ENCODE measurements around the gene FCN1.

The FCN1 gene

DNA sequence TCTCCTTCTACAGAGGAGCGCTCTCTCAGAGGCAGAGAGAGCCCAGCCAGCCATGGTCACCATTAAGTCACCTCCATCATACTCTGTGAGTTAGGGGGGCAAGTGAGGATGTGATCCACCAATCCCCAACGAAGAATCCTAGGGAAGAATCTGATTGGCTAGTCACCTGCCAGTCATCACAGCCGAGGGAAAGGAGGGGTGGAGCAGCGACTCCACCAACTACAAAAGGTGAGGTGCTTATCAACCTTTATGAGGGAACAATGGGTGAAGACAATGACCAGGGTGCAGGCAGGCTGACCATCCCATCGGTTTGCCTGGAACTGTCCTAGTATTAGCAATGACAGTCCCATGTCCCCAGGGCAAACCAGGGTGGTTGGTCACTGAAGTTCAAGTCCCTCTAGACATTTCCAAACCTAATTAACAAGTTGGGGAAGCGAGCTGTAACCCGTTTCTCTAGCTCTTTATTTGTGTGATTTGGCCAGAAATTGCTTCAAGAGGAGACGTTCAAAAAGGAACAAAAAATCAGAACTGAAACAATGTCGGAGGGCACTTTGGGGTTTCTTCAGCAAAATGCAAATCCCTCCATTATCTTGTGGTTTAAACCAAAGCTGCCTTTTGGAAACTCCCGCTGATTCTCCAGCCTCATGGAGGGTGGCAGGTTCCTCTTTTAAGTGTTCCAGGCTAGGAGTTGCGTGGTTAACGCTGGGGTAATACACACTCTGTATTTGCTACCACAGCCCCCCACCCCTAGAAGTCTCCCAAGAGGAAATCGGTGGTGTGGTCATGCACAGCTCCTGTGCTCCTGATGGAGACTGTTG lies 18.8 kb upstream of the FCN1 start:
- no peak for DNase-seq

DNA sequence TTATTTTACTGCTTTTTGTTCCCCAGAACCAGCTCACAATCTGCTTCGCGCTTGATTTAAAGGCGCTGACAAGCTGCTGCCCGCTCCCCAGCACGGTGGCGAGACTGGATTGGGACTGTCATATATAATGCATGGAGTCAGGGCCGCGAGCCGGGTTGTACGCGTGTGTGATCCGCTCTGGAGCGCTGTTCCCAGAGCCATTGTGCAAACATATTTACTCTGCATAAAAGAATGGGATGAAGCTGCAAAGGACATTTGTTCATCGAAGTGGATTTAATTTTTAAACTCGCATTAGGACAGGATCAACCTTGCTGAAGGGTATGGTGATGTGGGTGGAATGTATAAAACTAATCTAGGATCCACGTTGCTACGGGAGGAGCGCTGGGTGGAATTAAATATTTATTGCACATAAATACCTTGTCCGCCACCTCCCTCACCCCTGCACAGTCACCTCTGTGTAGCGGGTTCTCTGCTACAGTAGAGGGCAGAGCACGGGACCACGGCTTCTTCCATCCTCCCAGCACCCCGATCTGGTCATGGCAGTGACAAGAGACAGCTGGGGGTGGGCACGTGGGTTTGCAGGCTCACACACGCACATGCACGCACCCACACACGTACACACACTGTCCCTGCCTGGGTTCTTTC lies 18.1 kb upstream of the FCN1 start:
- no peak for DNase-seq

DNA sequence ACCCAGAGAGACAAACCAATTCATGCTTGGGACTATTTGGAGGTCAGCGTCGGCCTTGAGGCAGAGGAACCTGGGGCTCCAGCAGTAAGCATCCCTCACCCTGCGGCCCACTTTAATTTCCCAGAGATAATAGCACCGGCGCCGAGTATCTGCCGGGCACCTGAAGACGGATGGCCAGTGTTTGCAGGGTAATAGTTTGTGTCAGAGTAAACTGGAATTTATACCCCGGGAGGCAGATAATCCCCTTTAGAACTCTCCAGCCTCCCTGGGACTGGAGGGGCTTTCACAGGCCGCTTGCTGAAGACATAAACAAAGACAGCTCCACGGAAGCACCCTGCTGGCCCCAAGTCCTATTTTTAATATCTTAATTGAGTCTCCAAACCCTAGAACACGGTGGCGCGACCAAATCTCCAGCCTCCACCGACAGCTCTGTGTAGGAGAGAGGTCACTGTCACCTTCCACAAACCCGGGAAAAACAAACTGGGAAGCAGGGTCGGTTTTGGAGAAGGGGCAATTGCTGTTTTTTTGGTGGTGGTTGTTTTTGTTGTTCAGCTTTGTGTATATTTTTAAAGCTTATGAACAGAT lies 17.4 kb upstream of the FCN1 start:
- DNase-seq, result no peak

DNA sequence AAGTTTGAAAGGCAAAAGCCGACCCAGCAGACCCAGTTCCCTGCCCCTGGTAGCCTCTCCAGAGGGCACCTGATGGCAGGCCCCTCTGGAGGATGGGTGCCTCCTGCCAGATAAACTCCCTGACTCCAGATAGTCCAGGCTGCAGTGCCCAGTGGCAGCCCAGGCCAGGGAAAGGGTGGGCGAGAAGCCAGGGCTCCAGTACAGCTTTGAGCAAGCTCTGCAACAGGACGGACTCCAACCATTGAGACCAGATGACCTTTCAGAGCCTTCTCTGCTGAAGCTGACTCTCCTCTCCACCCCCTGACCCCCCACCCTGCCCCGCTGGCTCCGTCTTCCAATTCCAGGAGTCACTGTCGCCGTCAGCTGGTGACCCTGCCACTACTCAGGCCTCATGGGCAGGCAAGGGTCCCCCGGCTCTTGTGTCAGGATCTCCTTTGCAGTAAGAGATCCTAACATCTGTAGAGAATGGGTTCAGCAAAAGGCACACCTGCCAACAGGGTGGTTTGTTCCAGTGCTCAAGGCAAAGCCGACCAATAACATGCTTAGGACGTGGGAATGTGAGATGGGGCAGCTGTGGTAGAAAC lies 15.5 kb upstream of the FCN1 start:
- DNase-seq, result no peak

DNA sequence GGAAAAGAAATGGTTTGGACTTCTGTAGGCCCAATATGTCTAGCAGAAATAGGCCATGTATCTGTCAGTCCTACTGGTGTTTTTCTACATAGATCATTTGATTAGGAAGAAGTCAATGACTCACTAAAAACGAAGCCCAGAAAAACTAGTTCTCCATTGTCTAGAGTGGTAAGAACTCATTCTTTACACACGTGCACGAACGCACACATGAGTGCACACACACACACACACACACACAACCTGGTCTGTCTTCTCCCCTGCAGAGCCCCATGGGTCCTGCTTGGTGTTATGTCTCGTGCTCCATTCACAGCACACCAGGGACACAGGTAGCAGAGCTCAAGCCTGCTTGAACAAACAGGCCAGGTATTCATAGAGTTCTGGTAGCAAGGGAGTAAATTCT lies 14.9 kb upstream of the FCN1 start:
- DNase-seq, result no peak

DNA sequence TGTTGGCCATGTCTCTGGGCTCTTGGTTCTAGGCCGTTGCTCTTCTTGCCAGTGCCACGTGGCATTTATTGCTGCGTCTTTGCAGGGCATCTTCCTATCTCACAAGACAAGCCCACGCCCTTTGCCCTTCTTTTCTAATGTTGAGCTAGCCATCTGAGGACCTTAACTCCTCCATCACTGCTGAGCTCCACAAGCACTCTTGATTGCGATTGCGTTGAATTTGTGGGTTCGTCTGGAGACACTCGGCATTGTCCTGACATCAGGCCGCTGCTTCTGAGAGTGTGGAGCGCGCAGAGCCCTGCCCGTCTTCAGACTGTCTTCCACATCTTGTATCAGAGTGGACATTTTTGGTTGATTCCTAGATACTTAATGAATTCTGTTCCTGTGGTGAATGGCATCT lies 14.5 kb upstream of the FCN1 start:
- DNase-seq, result no peak

DNA sequence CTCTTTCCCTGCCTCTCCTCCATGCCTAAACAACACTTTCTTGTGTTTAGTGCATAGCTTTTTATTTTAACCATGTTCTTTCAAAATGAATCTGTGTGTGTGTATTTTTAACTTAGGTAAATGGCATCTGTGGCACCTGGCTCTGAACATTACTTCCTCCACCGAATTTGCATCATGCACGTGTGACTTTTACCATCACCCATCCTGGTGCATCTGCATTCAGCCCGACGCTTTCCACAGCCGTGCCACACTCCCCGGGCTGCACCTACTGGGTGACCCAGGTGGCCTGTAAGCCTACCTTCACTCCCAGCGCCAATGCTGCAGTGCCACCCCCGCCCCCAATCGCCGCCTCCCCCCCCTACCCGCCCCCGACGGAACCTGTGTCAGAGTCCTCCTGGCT lies 12.7 kb upstream of the FCN1 start:
- DNase-seq, result no peak

DNA sequence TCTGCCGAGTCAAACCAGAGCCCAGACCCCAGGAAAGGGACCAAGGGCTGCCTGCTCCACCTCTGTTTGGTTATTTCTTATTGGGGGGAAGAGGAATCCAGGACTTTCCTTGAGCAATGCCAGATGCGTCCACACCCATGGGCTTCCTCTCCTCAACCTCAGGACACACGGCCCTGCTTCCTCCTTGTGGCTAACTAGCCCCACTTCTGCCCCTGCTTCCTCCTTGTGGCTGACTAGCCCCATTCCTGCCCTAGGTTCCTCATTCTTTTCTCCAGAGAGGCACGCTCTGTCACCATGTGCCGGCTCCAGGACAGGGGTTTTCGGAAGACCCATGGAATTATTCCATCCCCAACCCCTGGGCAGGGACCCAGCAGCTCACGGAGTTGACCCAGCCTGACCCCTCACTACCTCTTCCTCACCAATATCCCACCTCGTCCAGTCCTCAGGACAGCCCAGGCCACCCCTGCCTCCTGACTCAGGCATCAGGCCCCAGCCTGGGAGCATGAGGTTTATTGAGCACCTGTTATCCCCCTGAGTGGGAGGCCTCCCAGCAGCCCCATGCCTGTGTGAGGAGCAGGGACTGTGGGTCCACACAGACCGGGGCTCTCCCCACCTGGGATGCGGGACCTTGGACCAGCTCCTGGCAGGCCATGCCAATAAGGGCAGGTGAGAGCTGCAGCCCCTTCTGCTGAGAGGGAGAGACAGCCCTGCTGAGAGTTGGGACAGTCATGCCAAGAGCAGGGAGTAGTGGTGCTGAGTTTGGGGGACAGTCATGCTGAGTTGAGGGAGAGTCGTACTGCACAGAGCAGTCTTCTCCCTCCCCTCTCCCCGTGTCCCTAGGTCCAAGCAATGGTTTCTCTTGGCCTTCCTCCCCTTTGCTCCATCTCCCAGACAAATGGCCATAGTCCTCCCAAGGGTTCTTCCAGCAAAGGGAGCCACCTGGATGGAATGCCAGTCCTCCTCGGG lies 11.8 kb upstream of the FCN1 start:
- DNase-seq, result no peak

DNA sequence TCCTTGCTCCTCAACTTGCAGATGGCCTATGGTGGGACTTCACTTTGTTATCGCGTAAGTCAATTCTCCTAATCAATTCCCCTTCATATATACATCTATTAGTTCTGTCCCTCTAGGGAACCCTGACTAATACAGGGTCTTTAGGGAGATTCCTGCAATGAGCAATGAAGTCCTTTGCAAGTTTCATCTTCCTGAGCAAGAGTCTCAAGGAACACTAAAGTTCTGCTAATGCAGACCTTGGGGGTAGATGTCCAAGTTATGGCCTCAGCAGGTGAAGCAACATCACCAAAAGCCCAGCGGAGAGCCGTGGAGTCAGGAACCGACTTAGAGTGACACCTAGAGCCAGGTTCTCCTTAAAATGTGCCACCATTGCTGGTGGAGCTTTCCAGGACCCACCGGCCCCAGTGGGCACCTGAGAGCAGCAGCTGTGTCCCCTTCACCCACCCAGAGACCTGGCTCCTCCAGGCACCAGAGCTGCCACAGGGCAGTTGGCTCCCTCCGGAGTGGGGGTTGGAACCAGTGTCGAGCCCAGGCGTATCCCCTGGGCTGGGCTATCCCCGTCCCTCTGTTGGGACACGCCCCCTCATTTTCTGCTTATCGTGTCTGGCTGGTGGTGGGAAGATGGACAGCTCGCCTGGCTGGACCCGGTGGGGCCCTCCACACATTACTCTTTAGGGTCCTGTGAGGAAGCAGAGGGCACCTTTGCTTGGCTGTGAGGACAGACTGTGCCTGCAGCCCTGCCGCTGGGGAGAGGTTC lies 10.9 kb upstream of the FCN1 start:
- no peak for DNase-seq

DNA sequence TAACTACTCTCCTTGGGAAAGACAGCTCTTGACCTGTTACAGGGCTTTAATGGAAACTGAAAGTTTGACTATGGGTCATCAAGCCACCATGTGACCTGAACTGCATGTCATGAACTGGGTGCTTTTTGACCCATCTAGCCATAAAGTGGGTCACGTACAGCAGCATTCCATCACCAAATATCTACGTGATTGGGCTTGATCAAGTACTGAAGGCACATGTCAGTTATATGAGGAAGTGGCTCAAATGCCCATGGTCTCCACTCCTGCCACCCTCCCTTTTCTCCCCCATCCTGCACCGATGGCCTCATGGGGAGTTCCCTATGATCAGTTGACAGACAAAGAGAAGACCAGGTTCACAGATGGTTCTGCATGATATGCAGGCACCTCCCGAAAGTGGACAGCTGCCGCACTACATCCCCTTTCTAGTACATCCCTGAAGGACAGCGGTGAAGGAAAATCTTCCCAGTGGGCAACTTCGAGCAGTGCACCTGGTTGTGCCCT lies 7.3 kb upstream of the FCN1 start:
- DNase-seq, result no peak

DNA sequence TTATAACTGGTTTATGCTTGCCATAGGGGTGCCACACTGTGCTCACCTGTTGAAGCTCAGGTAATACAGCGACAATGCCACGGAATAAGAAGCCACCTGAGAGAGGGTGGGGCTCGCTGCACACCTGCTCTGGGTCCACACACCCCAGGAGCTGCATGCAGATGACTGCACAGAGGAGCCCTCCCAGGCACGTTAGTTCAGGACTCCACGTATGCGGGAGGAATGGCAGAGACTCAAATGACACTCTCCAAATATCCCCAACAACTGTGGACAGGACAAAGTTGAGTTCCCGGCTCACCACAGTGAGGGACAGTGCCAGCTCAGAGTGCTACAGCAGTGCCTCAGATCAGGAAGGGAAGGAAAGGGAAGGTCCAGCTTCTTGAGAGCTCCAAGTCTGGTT lies 5.8 kb upstream of the FCN1 start:
- no peak for DNase-seq

DNA sequence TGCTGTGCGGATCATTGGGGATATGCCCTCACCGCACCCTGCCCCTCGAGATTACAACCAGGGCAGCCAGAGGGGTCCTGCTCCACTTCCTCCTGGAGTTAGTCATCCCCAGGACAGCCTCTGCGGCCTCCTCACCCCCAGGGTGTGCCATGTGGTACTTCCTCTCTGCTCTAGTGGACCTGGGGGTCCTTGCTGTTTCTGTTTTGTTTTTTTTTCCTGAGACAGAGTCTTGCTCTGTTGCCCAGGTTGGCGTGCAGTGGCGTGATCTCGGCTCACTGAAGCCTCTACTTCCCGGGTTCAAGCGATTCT lies 5.2 kb upstream of the FCN1 start:
- no peak for DNase-seq

DNA sequence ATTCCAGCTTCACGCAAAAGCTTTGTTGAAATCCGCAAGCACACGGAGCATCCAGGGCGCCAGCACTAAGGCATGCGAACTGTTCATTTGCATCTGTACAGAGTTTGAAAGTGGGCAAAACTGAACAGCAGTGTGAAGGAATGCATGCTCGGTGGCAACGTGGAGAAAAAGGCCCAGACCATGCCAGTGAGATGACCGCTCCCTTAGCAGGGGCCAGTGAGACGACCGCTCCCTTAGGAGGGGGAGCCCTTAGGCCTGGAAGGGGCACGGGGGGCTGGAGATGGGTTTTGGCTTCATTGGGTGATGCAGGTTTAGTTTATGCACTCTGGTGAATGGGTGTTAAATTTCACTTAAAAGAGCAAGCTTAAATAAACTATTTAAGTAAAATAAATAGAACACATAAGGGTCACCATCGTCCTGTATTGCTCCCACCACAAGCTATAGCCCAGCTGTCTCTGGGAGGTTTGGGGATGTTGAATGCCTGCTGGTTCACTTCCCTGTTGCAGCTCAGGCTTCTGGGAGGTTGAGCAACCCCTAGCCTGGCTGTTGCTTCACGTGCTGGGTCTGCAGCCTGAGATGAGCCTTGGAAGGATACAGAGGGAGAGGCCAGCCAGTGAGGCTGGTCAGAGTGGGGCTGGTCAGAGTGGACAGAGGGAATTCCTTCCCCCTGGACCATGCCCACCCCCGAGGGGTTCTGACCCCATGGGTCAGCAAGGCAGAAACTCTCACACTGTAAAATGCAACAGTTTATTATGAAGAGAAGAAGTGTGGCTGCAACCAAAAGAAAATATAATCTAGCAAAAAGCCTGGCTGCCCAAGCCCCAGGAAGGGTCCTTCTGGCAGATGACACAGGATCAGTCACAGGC lies 4.6 kb upstream of the FCN1 start:
- no peak for DNase-seq

DNA sequence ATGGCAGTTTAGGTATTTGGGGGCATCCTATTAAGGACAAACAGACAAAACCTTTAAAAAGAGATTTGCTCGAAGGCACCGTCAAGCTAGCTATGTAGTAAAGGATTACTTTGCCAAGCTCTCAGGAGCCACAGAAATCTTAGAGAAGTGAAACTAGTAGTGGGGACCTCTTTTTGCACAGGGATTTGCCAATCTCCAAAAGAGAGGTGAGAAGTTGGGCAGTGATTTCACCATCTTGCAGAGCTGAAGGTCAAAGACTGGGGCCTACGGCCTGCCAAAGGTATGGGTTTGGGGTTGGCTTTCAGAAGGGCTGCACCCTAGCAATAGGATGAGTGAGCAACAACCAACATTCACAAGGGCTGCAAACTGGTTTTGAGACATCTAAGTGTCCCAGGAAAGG lies 1.6 kb upstream of the FCN1 start:
- DNase-seq, result no peak

DNA sequence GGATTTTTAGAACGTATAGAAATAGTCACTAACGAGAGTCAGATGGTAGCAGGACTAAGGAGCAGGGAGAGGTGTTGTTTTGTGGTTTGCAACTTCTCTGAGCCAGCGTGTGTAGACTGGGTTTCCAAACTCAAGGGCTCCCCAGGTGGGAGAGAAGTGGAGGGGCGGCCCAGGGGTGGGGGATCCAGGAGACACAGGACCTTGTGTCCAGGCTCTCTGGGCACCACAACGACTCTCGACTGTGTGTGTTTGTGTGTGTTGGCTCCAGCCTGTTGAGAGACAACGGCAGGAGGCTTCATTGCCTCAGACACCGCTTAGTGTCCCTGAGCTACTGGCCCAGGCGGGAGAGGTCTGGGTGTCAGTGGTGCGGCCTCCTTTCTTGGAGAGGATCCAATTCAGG lies 934 bp upstream of the FCN1 start:
- no peak for DNase-seq

DNA sequence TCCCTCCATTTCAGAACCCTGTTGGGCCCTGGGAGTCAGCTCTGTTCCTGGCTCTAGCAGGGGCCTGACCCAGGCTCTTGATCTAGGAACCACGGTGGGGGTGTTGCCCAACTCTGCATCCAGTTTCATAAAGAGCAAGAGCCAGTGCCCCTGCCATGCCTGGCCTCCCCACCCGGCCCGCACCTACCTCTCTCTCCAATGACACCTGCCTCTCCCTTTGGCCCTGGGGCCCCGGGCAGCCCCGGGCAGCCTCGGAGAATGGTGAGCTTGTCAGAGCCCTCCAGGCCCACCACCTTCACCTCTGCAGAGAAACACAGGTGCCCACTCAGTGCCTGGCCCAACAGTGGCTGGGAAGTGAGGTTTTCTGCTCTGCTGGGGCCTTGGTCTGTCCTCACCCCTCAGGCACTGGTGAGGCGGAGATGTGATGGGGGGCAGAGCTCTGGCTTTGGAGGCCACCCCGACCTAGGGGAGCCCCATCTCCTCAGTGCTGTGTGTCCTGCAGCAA lies 1.5 kb downstream of the FCN1 start:
- no peak for DNase-seq

DNA sequence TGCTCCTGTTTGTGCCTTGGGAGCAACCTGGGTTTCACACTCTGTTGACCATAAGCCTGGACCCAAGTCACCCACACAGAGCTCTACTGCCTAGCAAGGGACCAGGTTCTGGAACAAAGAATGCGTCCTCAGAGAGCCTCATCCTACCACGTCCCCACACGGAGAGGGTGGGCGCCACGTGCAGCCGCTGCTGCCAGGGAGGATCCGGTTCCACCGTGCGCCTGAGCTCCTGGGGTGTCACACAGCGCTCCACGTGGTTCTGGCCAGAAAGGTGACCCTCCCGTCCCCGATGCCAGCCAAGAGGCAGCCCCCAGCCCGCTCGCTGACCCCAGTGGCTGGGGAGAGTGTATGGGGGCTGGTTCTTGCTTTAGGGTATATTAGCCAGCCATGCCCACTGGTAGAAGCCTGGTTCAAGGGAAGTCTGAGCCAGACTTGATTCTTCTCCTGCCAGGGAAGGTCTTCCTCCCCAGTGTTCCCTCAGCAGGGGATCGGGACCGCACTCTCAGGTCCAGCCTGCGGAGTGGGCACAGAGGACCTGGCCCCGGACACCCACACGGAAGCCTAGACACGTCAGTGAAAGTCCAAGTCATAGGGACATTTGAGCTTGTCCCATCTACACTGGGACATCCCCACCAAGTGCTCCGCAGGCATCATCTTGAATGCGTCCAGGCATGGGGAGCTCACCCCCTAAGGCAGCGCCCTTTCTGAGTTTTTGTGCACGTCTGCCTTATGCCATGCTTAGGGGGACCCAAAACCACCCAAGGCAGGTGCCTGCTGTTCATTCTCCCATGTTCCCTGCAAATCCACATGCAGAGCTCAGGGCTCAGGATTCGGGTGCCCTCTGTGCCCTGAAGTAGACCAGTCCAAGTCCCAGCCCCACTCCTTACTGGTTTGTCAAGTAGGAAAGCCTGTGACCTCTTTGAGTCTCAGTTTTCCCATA lies 2.4 kb downstream of the FCN1 start:
- no peak for DNase-seq

DNA sequence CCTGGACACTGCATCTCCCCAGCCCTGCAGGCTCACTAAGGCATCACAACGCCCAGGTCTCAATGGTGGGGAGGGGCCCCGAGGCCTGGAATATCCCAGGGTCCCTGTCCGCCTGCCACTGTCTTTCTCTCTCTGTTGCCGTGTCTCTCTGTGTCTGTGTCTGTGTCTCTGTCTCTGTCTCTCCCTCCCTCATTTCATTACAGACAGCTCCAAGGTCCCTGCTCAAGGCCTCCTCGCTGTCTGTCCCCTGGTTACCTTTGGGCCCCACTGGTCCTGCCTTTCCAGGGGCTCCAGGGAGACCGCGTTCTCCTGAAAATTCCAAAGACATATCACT lies 3.2 kb downstream of the FCN1 start:
- no peak for DNase-seq

DNA sequence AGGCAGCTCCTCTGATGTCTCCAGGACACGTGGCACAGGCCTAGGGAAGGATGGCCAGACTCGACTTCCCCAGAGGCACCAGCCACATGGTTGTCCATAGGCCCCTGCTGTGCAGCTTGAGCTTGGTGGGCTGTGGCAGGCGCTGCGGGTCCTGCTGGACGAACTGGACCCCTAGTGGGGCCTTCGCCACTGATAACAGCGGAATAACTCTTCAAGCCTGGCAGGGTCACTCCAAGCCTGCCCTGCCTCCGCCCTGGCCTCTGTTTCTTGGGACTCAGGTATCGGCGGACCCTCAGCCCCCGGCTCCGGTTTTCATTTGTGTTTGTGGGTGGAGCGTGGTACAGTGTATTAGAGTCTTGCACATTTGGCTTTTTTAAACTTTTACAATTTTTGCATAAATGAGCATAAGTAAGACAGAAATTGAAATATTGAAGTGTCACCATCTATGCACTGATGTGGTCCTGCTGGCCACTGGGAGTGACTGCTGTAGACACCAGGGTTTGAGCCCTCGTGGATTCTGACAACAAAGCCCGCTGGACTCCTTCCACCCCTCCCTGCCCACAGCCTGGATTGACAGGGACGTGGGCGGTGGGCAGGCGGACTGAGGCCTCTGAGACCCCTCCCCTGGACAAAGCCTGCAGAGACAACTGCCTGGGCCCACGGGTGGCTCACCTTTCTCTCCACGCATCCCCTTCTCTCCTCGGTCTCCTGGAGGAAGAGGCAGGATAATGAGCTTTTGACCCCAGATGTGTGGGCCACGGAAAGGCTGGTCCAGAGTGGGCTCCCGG lies 3.8 kb downstream of the FCN1 start:
- no peak for DNase-seq

All from stimulated activated CD4-positive, alpha-beta T cell treated with anti-CD3 and anti-CD28 coated beads, Interleukin-1b, Interleukin-23, amount 100 ng/mL, for 48 hours (primary cell).